HCT116 (cell line): ENCODE data around the gene DENND4C. TPM values are rescaled to one million over a fixed set of nuclear protein-coding genes. Genes with fewer than 3 reads are reported as not detected.

ENCODE experiments used
- ATAC-seq: fragments of 200-7000 bp; cut with Tn5 transposase; 2 replicates; pipeline ENCODE4 v1.9.1; 2020; ENCODE audit warnings: mild to moderate bottlenecking, moderate library complexity
- BruUV-seq: library from RNA; stranded (reverse); fragments of 400-500 nt; replicated peaks from 2 replicates; lab custom pipeline; 2021; lab: Mats Ljungman, UMichigan
- CTCF ChIA-PET: fragments of 300-600 bp; sonication (Branson Sonifier 250); formaldehyde crosslinking; loops from one replicate; lab custom pipeline; 2021; ENCODE audit warnings: antibody characterized with exemption; lab: Charles Lee
- POLR2A ChIA-PET: fragments of 300-600, 350-600 bp; sonication (Branson Sonifier 250); formaldehyde crosslinking; loops from one replicate; lab custom pipeline; 2021; ENCODE audit warnings: antibody characterized with exemption; lab: Charles Lee
- RAD21 ChIA-PET, 2 experiments: fragments of 300-600 bp; sonication (Branson Sonifier 250); formaldehyde crosslinking; loops; one replicate each; lab custom pipeline; 2023; ENCODE audit warnings: low total read pairs in 2 of 2; ENCODE audit not compliant: uncharacterized antibody in 2 of 2, unreplicated experiment in 2 of 2, low non-redundant PET in 1 of 2; lab: Charles Lee
- DNase-seq: peaks from one replicate; pipeline ENCODE4 v3.0.0-alpha.2; 2010; ENCODE audit warnings: low read depth, low spot score
- H2AFZ ChIP-seq: fragments of 200-600 bp; shearing (Covaris generic), sonication (generic); 2 replicates; pipeline ENCODE4 v1.6.1; 2017; ENCODE audit warnings: low read depth, mixed run types, mixed read lengths, antibody characterized with exemption, low read length; ENCODE audit not compliant: poor library complexity, severe bottlenecking
- H3K27ac ChIP-seq: 2 replicates; pipeline ENCODE4 v1.5.1; 2012; ENCODE audit warnings: low read depth, low read length
- H3K27me3 ChIP-seq: fragments of 200-600 bp; sonication (generic); 2 replicates; pipeline ENCODE4 v1.6.1; 2016; ENCODE audit warnings: mixed run types, low read length, mixed read lengths; ENCODE audit not compliant: insufficient read depth
- H3K36me3 ChIP-seq, 2 experiments: fragments of 200-500 bp in 1 of 2; fragments of 200-600 bp in 1 of 2; sonication (Bioruptor generic) in 1 of 2; sonication (generic) in 1 of 2; 2 replicates each; pipeline versions ENCODE4 v1.5.1 to v1.6.1; 2014 to 2016; ENCODE audit warnings: low read length in 2 of 2, inconsistent platforms in 1 of 2, mixed read lengths in 1 of 2, mixed run types in 1 of 2; ENCODE audit not compliant: insufficient read depth in 2 of 2, control insufficient read depth in 1 of 2
- H3K4me1 ChIP-seq, 2 experiments: fragments of 200-600 bp in 1 of 2; sonication (generic) in 1 of 2; 2 replicates each; pipeline versions ENCODE4 v1.5.1 to v1.6.1; 2012 to 2017; ENCODE audit warnings: low read length in 2 of 2, inconsistent platforms in 1 of 2, mild to moderate bottlenecking in 1 of 2, mixed read lengths in 1 of 2, mixed run types in 1 of 2, moderate library complexity in 1 of 2; ENCODE audit not compliant: insufficient read depth in 2 of 2, control insufficient read depth in 1 of 2
- H3K4me2 ChIP-seq: fragments of 200-600 bp; sonication (generic); 2 replicates; pipeline ENCODE4 v1.6.1; 2017; ENCODE audit warnings: mixed run types, low read length, mixed read lengths
- H3K4me3 ChIP-seq, 2 experiments: fragments of 200-600 bp in 1 of 2; sonication (generic) in 1 of 2; replicated peaks in 1 of 2; 2 replicates each; pipeline ENCODE4 v1.5.1; 2011 to 2016; ENCODE audit warnings: low read length in 2 of 2, control low read depth in 1 of 2, low read depth in 1 of 2, mild to moderate bottlenecking in 1 of 2, mixed read lengths in 1 of 2, mixed run types in 1 of 2
- H3K79me2 ChIP-seq: fragments of 200-600 bp; sonication (generic); 2 replicates; pipeline ENCODE4 v1.6.1; 2017; ENCODE audit warnings: mild to moderate bottlenecking, mixed run types, low read length, moderate library complexity, mixed read lengths; ENCODE audit not compliant: insufficient read depth
- H3K9ac ChIP-seq: fragments of 200-600 bp; sonication (generic); 2 replicates; pipeline ENCODE4 v1.6.1; 2016; ENCODE audit warnings: low read length, mixed read lengths
- H3K9me2 ChIP-seq: fragments of 200-600 bp; sonication (generic), shearing (Covaris generic); 2 replicates; pipeline ENCODE4 v1.6.1; 2017; ENCODE audit warnings: mixed run types, mild to moderate bottlenecking, moderate library complexity; ENCODE audit not compliant: insufficient read depth
- H3K9me3 ChIP-seq, 2 experiments: fragments of 200-500 bp in 1 of 2; fragments of 200-600 bp in 1 of 2; sonication (Bioruptor generic) in 1 of 2; sonication (generic) in 1 of 2; 2 replicates each; pipeline ENCODE4 v1.6.1; 2014 to 2017; ENCODE audit warnings: low read length in 2 of 2, mixed read lengths in 2 of 2, inconsistent platforms in 1 of 2, low read depth in 1 of 2, mild to moderate bottlenecking in 1 of 2, mixed run types in 1 of 2, moderate library complexity in 1 of 2; ENCODE audit not compliant: control insufficient read depth in 1 of 2, insufficient read depth in 1 of 2
- H4K20me1 ChIP-seq: fragments of 200-600 bp; sonication (generic), shearing (Covaris generic); 2 replicates; pipeline ENCODE4 v1.6.1; 2017; ENCODE audit warnings: mixed run types, mild to moderate bottlenecking, moderate library complexity; ENCODE audit not compliant: insufficient read depth
- CBX3 ChIP-seq: IDR thresholded peaks from 2 replicates; pipeline ENCODE4 v1.6.1; 2012; ENCODE audit warnings: low read depth
- CEBPB ChIP-seq: IDR thresholded peaks from 2 replicates; pipeline ENCODE4 v1.6.1; 2012; ENCODE audit warnings: low read depth
- EGR1 ChIP-seq: IDR thresholded peaks from 2 replicates; pipeline ENCODE4 v1.6.1; 2012; ENCODE audit warnings: low read depth
- EZH2phosphoT487 ChIP-seq: fragments of 200-600 bp; IDR thresholded peaks from 2 replicates; pipeline ENCODE4 v1.6.1; 2018; ENCODE audit warnings: antibody characterized with exemption, borderline replicate concordance
- JUND ChIP-seq: IDR thresholded peaks from 2 replicates; pipeline ENCODE4 v1.6.1; 2012
- POLR2A ChIP-seq: IDR thresholded peaks from 2 replicates; pipeline ENCODE4 v1.7.0; 2011; ENCODE audit warnings: borderline replicate concordance; ENCODE audit not compliant: insufficient read depth, insufficient read length; ENCODE audit errors: extremely low read depth
- POLR2AphosphoS5 ChIP-seq: IDR thresholded peaks from 2 replicates; pipeline ENCODE4 v1.6.1; 2011; ENCODE audit warnings: mild to moderate bottlenecking, low read depth, low read length, moderate library complexity
- RAD21 ChIP-seq: IDR thresholded peaks from 2 replicates; pipeline ENCODE4 v1.6.1; 2012; ENCODE audit warnings: low read depth, mild to moderate bottlenecking
- SP1 ChIP-seq: IDR thresholded peaks from 2 replicates; pipeline ENCODE4 v1.6.1; 2012; ENCODE audit warnings: low read depth
- ZFX ChIP-seq: fragments of 450-650 bp; IDR thresholded peaks from 2 replicates; pipeline ENCODE4 v1.6.1; 2017
- intact Hi-C: fragments of 100-400 bp; cut with micrococcal nuclease; formaldehyde crosslinking; loops from 2 replicates; pipeline ENCODE4 v1.10.0; 2022
- total RNA-seq: library from RNA; stranded (reverse); gene quantifications from one replicate; pipeline ENCODE4 v1.2.1, GENCODE V29; 2021; ENCODE audit not compliant: unreplicated experiment
- TF ChIP-seq, protein P1 (sequence below): IDR thresholded peaks from 2 replicates; pipeline ENCODE4 v1.6.1; 2012
- TF ChIP-seq, protein P2 (sequence below), 3 experiments: fragments of 200-600 bp in 1 of 3; sonication (generic) in 1 of 3; IDR thresholded peaks in 2 of 3; conservative IDR thresholded peaks in 1 of 3; 2 replicates each; pipeline ENCODE4 v1.5.1; 2012 to 2017; ENCODE audit warnings: low read depth in 2 of 3, low read length in 2 of 3, antibody characterized with exemption in 1 of 3, borderline replicate concordance in 1 of 3, control low read depth in 1 of 3, mild to moderate bottlenecking in 1 of 3, mixed read lengths in 1 of 3, mixed run types in 1 of 3, moderate library complexity in 1 of 3; ENCODE audit not compliant: insufficient read depth in 1 of 3
- TF ChIP-seq, protein P3 (sequence below): IDR thresholded peaks from 2 replicates; pipeline ENCODE4 v1.6.1; 2012; ENCODE audit warnings: low read depth
- TF ChIP-seq, protein P4 (sequence below): IDR thresholded peaks from 2 replicates; pipeline ENCODE4 v1.6.1; 2011; ENCODE audit warnings: mild to moderate bottlenecking, low read length, moderate library complexity; ENCODE audit not compliant: insufficient replicate concordance; ENCODE audit errors: extremely low read depth
- TF ChIP-seq, protein P5 (sequence below): IDR thresholded peaks from 2 replicates; pipeline ENCODE4 v1.6.1; 2012

DENND4C gene
- total RNA-seq, 1 experiment from 2014 or later: 20.9 TPM

DNA sequence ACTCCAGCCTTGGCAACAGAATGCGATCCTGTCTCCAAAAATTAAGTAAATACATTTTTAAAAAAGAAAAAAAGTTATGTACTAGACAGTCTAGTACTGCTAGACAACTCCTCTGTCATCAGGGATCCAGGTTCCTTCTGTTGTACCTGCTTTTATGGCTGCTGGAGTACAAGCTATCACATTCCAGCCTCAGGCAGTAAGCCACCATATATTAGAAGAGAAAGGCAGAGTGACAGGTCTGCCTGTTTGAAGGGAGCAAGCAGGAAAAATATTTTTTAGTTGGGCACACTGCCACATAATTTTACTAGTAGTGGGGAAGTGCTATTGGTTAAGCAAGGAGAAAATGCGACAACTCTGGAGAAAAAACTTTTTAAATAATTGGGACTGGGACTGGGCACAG is 138.6 kb downstream of the DENND4C start:
- Histone ChIP-seq H3K9ac (no peak overlapping the region), H3K9me3 (no peaks in the 10 kb centered on the region), H3K27me3 (no peaks in the 10 kb centered on the region), H3K27ac (no peak overlapping the region), H2AFZ (no peak overlapping the region), H3K4me1 (no peaks in the 10 kb centered on the region), H3K4me2 (no peak overlapping the region), H3K36me3 (peaks cover 3 to 4% of the 10 kb centered on the region in 2 experiments; a peak in 3 of 4 replicates), H3K9me2 (no peaks in the 10 kb centered on the region), H3K4me3 (no peak overlapping the region), H4K20me1 (no peaks in the 10 kb centered on the region), H3K79me2 (no peaks in the 10 kb centered on the region)
- intact Hi-C loops: no loop called here
- TF ChIP-seq, protein P1, sequence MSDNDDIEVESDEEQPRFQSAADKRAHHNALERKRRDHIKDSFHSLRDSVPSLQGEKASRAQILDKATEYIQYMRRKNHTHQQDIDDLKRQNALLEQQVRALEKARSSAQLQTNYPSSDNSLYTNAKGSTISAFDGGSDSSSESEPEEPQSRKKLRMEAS: no peak
- no peak for TF ChIP-seq JUND
- no peak for TF ChIP-seq EGR1
- TF ChIP-seq EZH2phosphoT487: no peak
- TF ChIP-seq POLR2A: no peak
- TF ChIP-seq, protein P2, sequence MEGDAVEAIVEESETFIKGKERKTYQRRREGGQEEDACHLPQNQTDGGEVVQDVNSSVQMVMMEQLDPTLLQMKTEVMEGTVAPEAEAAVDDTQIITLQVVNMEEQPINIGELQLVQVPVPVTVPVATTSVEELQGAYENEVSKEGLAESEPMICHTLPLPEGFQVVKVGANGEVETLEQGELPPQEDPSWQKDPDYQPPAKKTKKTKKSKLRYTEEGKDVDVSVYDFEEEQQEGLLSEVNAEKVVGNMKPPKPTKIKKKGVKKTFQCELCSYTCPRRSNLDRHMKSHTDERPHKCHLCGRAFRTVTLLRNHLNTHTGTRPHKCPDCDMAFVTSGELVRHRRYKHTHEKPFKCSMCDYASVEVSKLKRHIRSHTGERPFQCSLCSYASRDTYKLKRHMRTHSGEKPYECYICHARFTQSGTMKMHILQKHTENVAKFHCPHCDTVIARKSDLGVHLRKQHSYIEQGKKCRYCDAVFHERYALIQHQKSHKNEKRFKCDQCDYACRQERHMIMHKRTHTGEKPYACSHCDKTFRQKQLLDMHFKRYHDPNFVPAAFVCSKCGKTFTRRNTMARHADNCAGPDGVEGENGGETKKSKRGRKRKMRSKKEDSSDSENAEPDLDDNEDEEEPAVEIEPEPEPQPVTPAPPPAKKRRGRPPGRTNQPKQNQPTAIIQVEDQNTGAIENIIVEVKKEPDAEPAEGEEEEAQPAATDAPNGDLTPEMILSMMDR (IDR thresholded peaks at IDR 0.05 in 2 of 3, conservative IDR thresholded peaks at IDR 0.05 in 1 of 3; ENCODE audit: borderline replicate concordance in 1 of 3, insufficient read depth in 1 of 3, low read depth in 2 of 3, low read length in 2 of 3): no peak
- TF ChIP-seq SP1: no peak
- TF ChIP-seq ZFX: no peak
- TF ChIP-seq POLR2AphosphoS5: no peak
- TF ChIP-seq, protein P3, sequence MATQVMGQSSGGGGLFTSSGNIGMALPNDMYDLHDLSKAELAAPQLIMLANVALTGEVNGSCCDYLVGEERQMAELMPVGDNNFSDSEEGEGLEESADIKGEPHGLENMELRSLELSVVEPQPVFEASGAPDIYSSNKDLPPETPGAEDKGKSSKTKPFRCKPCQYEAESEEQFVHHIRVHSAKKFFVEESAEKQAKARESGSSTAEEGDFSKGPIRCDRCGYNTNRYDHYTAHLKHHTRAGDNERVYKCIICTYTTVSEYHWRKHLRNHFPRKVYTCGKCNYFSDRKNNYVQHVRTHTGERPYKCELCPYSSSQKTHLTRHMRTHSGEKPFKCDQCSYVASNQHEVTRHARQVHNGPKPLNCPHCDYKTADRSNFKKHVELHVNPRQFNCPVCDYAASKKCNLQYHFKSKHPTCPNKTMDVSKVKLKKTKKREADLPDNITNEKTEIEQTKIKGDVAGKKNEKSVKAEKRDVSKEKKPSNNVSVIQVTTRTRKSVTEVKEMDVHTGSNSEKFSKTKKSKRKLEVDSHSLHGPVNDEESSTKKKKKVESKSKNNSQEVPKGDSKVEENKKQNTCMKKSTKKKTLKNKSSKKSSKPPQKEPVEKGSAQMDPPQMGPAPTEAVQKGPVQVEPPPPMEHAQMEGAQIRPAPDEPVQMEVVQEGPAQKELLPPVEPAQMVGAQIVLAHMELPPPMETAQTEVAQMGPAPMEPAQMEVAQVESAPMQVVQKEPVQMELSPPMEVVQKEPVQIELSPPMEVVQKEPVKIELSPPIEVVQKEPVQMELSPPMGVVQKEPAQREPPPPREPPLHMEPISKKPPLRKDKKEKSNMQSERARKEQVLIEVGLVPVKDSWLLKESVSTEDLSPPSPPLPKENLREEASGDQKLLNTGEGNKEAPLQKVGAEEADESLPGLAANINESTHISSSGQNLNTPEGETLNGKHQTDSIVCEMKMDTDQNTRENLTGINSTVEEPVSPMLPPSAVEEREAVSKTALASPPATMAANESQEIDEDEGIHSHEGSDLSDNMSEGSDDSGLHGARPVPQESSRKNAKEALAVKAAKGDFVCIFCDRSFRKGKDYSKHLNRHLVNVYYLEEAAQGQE: no peak
- TF ChIP-seq RAD21: no peak
- TF ChIP-seq, protein P4, sequence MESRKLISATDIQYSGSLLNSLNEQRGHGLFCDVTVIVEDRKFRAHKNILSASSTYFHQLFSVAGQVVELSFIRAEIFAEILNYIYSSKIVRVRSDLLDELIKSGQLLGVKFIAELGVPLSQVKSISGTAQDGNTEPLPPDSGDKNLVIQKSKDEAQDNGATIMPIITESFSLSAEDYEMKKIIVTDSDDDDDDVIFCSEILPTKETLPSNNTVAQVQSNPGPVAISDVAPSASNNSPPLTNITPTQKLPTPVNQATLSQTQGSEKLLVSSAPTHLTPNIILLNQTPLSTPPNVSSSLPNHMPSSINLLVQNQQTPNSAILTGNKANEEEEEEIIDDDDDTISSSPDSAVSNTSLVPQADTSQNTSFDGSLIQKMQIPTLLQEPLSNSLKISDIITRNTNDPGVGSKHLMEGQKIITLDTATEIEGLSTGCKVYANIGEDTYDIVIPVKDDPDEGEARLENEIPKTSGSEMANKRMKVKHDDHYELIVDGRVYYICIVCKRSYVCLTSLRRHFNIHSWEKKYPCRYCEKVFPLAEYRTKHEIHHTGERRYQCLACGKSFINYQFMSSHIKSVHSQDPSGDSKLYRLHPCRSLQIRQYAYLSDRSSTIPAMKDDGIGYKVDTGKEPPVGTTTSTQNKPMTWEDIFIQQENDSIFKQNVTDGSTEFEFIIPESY: no peak
- TF ChIP-seq, protein P5, sequence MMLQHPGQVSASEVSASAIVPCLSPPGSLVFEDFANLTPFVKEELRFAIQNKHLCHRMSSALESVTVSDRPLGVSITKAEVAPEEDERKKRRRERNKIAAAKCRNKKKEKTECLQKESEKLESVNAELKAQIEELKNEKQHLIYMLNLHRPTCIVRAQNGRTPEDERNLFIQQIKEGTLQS: no peak
- no peak for TF ChIP-seq CBX3
- no peak for TF ChIP-seq CEBPB
- ATAC-seq: no peak
- RAD21 ChIA-PET: no interaction called here
- DNase-seq: no peak
- CTCF ChIA-PET: interaction anchor here (0.9 kb wide), 1 partner anchor 320 kb away, joined by 3 read pairs; the partner anchor contains the start of gene RRAGA
- POLR2A ChIA-PET: no interaction called here
- BruUV-seq: no TSS peak
